K562 (cell line): ENCODE data around the gene CD74. TPM values are rescaled to one million over a fixed set of nuclear protein-coding genes. Genes with fewer than 3 reads are reported as not detected.

Experiments
- ATAC-seq: fragments of 200-7000 bp; cut with Tn5 transposase; 3 replicates; pipeline ENCODE4 v1.9.1; 2020; ENCODE audit warnings: moderate library complexity
- BruUV-seq: library from RNA; stranded (reverse); fragments of 400-500 nt; replicated peaks from 2 replicates; lab custom pipeline; 2021; lab: Mats Ljungman, UMichigan
- CTCF ChIA-PET: fragments of 300-600 bp; formaldehyde crosslinking; extraction: SDS; loops from one replicate; lab custom pipeline; 2021; ENCODE audit warnings: low intra/inter-chr PET ratio; lab: Yijun Ruan, JAX
- POLR2A ChIA-PET: fragments of 300-600, 350-650 bp; sonication (Branson Sonifier 250); formaldehyde crosslinking; extraction: SDS; loops from one replicate; lab custom pipeline; 2021; ENCODE audit warnings: antibody characterized with exemption, inconsistent platforms; lab: Yijun Ruan, JAX
- DNase-seq, 4 experiments: peaks; one replicate each; pipeline versions ENCODE4 v3.0.0 to v3.0.0-alpha.2; 2011 to 2018; ENCODE audit warnings: low spot score in 3 of 4, mixed read lengths in 3 of 4; ENCODE audit errors: extremely low read depth in 1 of 4
- FAIRE-seq: peaks from 2 replicates; lab custom pipeline; 2011; peaks lifted over from hg19 to GRCh38; lab: Jason Lieb, UNC
- H2AFZ ChIP-seq: 2 replicates; pipeline ENCODE4 v1.6.0; 2011; ENCODE audit warnings: low read depth, low read length, control low read depth, inconsistent platforms
- H3K27ac ChIP-seq: fragments of 200-600 bp; 3 replicates; pipeline ENCODE4 v1.8.0; 2011; ENCODE audit warnings: low read depth, mild to moderate bottlenecking, control low read depth, inconsistent platforms, low read length, moderate library complexity, mixed read lengths; ENCODE audit errors: extremely low read depth
- H3K27me3 ChIP-seq, 2 experiments: fragments of 300-600 bp in 1 of 2; 2 replicates in 1 of 2; 3 replicates in 1 of 2; pipeline versions ENCODE4 v1.6.0 to v1.8.0; 2011; ENCODE audit warnings: inconsistent platforms in 2 of 2, low read length in 2 of 2, mild to moderate bottlenecking in 1 of 2, mixed read lengths in 1 of 2, moderate library complexity in 1 of 2; ENCODE audit not compliant: control insufficient read depth in 2 of 2, insufficient read depth in 2 of 2
- H3K36me3 ChIP-seq: fragments of 300-600 bp; 3 replicates; pipeline ENCODE4 v1.8.0; 2011; ENCODE audit warnings: mild to moderate bottlenecking, low read length, inconsistent platforms; ENCODE audit not compliant: control insufficient read depth, insufficient read depth
- H3K4me1 ChIP-seq, 2 experiments: fragments of 200-600 bp in 1 of 2; replicated peaks in 1 of 2; 2 replicates in 1 of 2; 3 replicates in 1 of 2; pipeline versions ENCODE4 v1.5.1 to v1.8.0; 2011; ENCODE audit warnings: inconsistent platforms in 2 of 2, low read length in 2 of 2, mild to moderate bottlenecking in 1 of 2, mixed read lengths in 1 of 2, moderate library complexity in 1 of 2; ENCODE audit not compliant: control insufficient read depth in 2 of 2, insufficient read depth in 2 of 2
- H3K4me2 ChIP-seq: 2 replicates; pipeline ENCODE4 v1.6.1; 2011; ENCODE audit warnings: low read length, control low read depth, inconsistent platforms, mixed read lengths; ENCODE audit not compliant: insufficient read depth
- H3K4me3 ChIP-seq: fragments of 200-600 bp; sonication (generic), shearing (Covaris generic); 2 replicates; pipeline ENCODE4 v1.5.1; 2016; ENCODE audit warnings: control low read depth, inconsistent platforms
- H3K79me2 ChIP-seq: fragments of 200-600 bp; 3 replicates; pipeline ENCODE4 v1.8.0; 2011; ENCODE audit warnings: low read length, inconsistent platforms; ENCODE audit not compliant: control insufficient read depth, insufficient read depth
- H3K9ac ChIP-seq, 2 experiments: 2 replicates each; pipeline versions ENCODE4 v1.6.0 to v1.6.1; 2011; ENCODE audit warnings: low read depth in 2 of 2, low read length in 2 of 2, control low read depth in 1 of 2, inconsistent platforms in 1 of 2, mild to moderate bottlenecking in 1 of 2, mixed read lengths in 1 of 2; ENCODE audit not compliant: insufficient read depth in 1 of 2
- H3K9me1 ChIP-seq: one replicate; pipeline ENCODE4 v1.6.0; 2011; ENCODE audit warnings: inconsistent platforms, mild to moderate bottlenecking, low read length, moderate library complexity; ENCODE audit not compliant: control insufficient read depth, insufficient read depth
- H3K9me3 ChIP-seq: replicated peaks from 2 replicates; pipeline ENCODE4 v1.5.1; 2011; ENCODE audit warnings: low read depth, low read length, inconsistent platforms; ENCODE audit not compliant: control insufficient read depth, insufficient read depth
- H4K20me1 ChIP-seq: replicated peaks from 2 replicates; pipeline ENCODE4 v1.6.1; 2011; ENCODE audit warnings: low read length, inconsistent platforms, mixed read lengths; ENCODE audit not compliant: control insufficient read depth, insufficient read depth
- CREB3 ChIP-seq: fragments of 450-650 bp; conservative IDR thresholded peaks from 2 replicates; pipeline ENCODE4 v1.6.1; 2016; ENCODE audit warnings: missing genetic modification characterization, low read depth, mild to moderate bottlenecking, missing compliant biosample characterization, moderate library complexity
- POLR2A ChIP-seq: fragments of 450-650 bp; conservative IDR thresholded peaks from 2 replicates; pipeline ENCODE4 v1.6.1; 2016
- SRSF9 ChIP-seq: fragments of 200-400 bp; formaldehyde crosslinking; IDR thresholded peaks from 2 replicates; pipeline ENCODE4 v1.6.1; 2017; ENCODE audit warnings: low read depth, low read length, borderline replicate concordance
- ZNF280B ChIP-seq: fragments of 250-450 bp; sonication (Bioruptor Pico); IDR thresholded peaks from 2 replicates; pipeline ENCODE4 v1.5.1; 2021; ENCODE audit warnings: mild to moderate bottlenecking
- ZNF518B ChIP-seq: fragments of 250-450 bp; sonication (Bioruptor Pico); IDR thresholded peaks from 2 replicates; pipeline ENCODE4 v1.5.0; 2021; ENCODE audit warnings: mild to moderate bottlenecking, moderate library complexity
- ZNF592 ChIP-seq: fragments of 450-650 bp; IDR thresholded peaks from 2 replicates; pipeline ENCODE4 v1.6.1; 2017; ENCODE audit warnings: antibody characterized with exemption, mild to moderate bottlenecking
- WGBS: fragments of 100-300 bp; shearing (Covaris generic); methylation state at CpG from one replicate; pipeline ENCODE4 v1.1.6; 2016; ENCODE audit warnings: low coverage, mixed read lengths; ENCODE audit not compliant: insufficient coverage; ENCODE audit errors: missing lambda C conversion rate; 5-methylcytosine and 5-hydroxymethylcytosine counted together
- in situ Hi-C: fragments of 300-500 bp; cut with MboI; formaldehyde crosslinking; loops from 4 replicates; pipeline ENCODE4 v1.15.0; 2018; ENCODE audit warnings: inconsistent platforms, mixed read lengths
- intact Hi-C: fragments of 100-400 bp; cut with micrococcal nuclease; formaldehyde crosslinking; loops from 2 replicates; pipeline ENCODE4 v1.14.2; 2022
- polyA plus RNA-seq, 8 experiments: library from polyadenylated mRNA; depleted of rRNA in 4 of 8; stranded (reverse) in 5 of 8; unstranded in 3 of 8; fragments of >200 nt; fragmentation: Nextera tagmentation in 2 of 8; fragmentation: Illumina TruSeq in 1 of 8; extraction: Ambion mirVana in 2 of 8; extraction: Trizol in 1 of 8; gene quantifications; 2 replicates each; pipeline versions ENCODE4 v1.2.1 to v1.2.3, GENCODE V29; 2011 to 2014; ENCODE audit warnings: inconsistent platforms in 1 of 8, missing spikeins in 1 of 8
- total RNA-seq, 7 experiments: library from RNA; depleted of rRNA in 6 of 7; stranded (reverse); fragments of >200 nt in 6 of 7; fragmentation: Illumina TruSeq in 2 of 7; extraction: Trizol in 2 of 7; gene quantifications; 2 replicates each; pipeline versions ENCODE4 v1.2.1 to v1.2.3, GENCODE V29; 2011 to 2021; ENCODE audit warnings: low replicate concordance in 1 of 7

Gene CD74
- total and polyA plus RNA-seq, 9 of the 15 experiments (the other 6 are each of a cell fraction or from before 2014, with no cell fraction given), result 0.07 to 4.8 (median 0.32) TPM

GRCh38 chr5:150401376-150402228 lies 11.1 kb downstream of the CD74 start:
- in situ Hi-C loops (no loop called here), intact Hi-C loops (no loop called here)
- H3K9me3 ChIP-seq, result no peaks in the 10 kb centered on the region
- H3K36me3 ChIP-seq, result peaks cover 55% of the 10 kb centered on the region; the same call in 2 of the 3 replicates
- 66% methylated on average over 11 of the region's 11 CpGs for WGBS
- H3K4me1 ChIP-seq, result peaks cover 5 to 10% of the 10 kb centered on the region in 2 experiments; a peak in 3 of 5 replicates
- CTCF ChIA-PET, result no interaction called here
- H3K9me1 ChIP-seq, result peaks cover 8% of the 10 kb centered on the region
- BruUV-seq, result no TSS peak
- no peak for FAIRE-seq
- H3K4me3 ChIP-seq, result no peak overlapping the region
- no peak overlapping the region for H3K4me2 ChIP-seq
- no peak for DNase-seq
- H4K20me1 ChIP-seq, result peaks cover 4% of the 10 kb centered on the region
- no peak overlapping the region for H2AFZ ChIP-seq
- H3K27ac ChIP-seq, result no peak overlapping the region
- TF ChIP-seq SRSF9 (no peak), ZNF280B (CRISPR knock-in tag) (no peak), POLR2A (peak; percentile 21; the same call in 1 of the 2 replicates), ZNF518B (CRISPR knock-in tag) (no peak), ZNF592 (no peak), CREB3 (tag) (no peak)
- POLR2A ChIA-PET, result interaction anchor here (0.6 to 2.2 kb wide), 3 partner anchors 9 to 38 kb away, joined by 3 to 7 read pairs (median 3); no protein-coding TSS in a partner anchor
- peak overlapping the region in 1 of 2 experiments; percentile 71; a peak in 1 of 4 replicates for H3K9ac ChIP-seq
- H3K27me3 ChIP-seq, result no peaks in the 10 kb centered on the region
- no peak; the same call in 2 of the 3 replicates for ATAC-seq
- H3K79me2 ChIP-seq, result no peaks in the 10 kb centered on the region
